Activated T-helper 1 cell treated with anti-CD3 and anti-CD28 coated beads, Interleukin-12 subunit alpha, Interleukin-12 subunit beta, Interleukin-2, Interleukin-4 antibody, amounts not matched to agents 30 ng/mL and 10 ng/mL and 1 ng/mL, durations not matched to agents 14 hours and 24 hours and 36 hours (primary cell): ENCODE data around the gene BMP6. TPM values are rescaled to one million over a fixed set of nuclear protein-coding genes. Genes with fewer than 3 reads are reported as not detected.

Experiments used
- DNase-seq: peaks from one replicate; pipeline ENCODE4 v3.0.0; 2021; ENCODE audit warnings: low spot score
- H3K27ac Mint-ChIP-seq: one replicate; pipeline ENCODE4 v1.8.0; 2021; ENCODE audit warnings: mild to moderate bottlenecking, mixed read lengths
- H3K27me3 Mint-ChIP-seq: one replicate; pipeline ENCODE4 v1.8.0; 2022; ENCODE audit warnings: mild to moderate bottlenecking, moderate library complexity, mixed read lengths; ENCODE audit not compliant: insufficient read depth
- H3K36me3 Mint-ChIP-seq: one replicate; pipeline ENCODE4 v1.8.0; 2021; ENCODE audit warnings: low read depth, mixed read lengths
- H3K4me1 Mint-ChIP-seq: one replicate; pipeline ENCODE4 v1.8.0; 2021; ENCODE audit warnings: low read depth, mixed read lengths
- H3K4me3 Mint-ChIP-seq: one replicate; pipeline ENCODE4 v1.8.0; 2021; ENCODE audit warnings: mild to moderate bottlenecking, moderate library complexity, mixed read lengths
- H3K9me3 Mint-ChIP-seq: one replicate; pipeline ENCODE4 v1.8.0; 2021; ENCODE audit warnings: mixed read lengths
- intact Hi-C: fragments of 100-400 bp; cut with micrococcal nuclease; formaldehyde crosslinking; loops from one replicate; pipeline ENCODE4 v1.15.1; 2024
- total RNA-seq: library from RNA; stranded (reverse); gene quantifications from 2 replicates; pipeline ENCODE4 v1.2.3, GENCODE V29; 2022

Gene BMP6
- total RNA-seq, 1 donor from 2014 or later = 0.86 TPM

- no peak overlapping the region for H3K27ac Mint-ChIP-seq
- DNase-seq = no peak
- no peaks in the 10 kb centered on the region for H3K4me1 Mint-ChIP-seq
- H3K27me3 Mint-ChIP-seq = no peaks in the 10 kb centered on the region
- intact Hi-C loops = loop anchor here (5.0 kb wide), 3 partner anchors 92 to 603 kb away; partner anchors contain the start of gene SSR1
- H3K9me3 Mint-ChIP-seq = no peaks in the 10 kb centered on the region
- no peaks in the 10 kb centered on the region for H3K36me3 Mint-ChIP-seq
- H3K4me3 Mint-ChIP-seq = no peak overlapping the region
Measured at GRCh38 chr6:7914991-7915789, 189.3 kb downstream of the BMP6 start.

- no peak overlapping the region for H3K4me3 Mint-ChIP-seq
- no peaks in the 10 kb centered on the region for H3K4me1 Mint-ChIP-seq
- DNase-seq = no peak
- no peaks in the 10 kb centered on the region for H3K9me3 Mint-ChIP-seq
- H3K27me3 Mint-ChIP-seq = no peaks in the 10 kb centered on the region
- H3K36me3 Mint-ChIP-seq = no peaks in the 10 kb centered on the region
- intact Hi-C loops = no loop called here
- no peak overlapping the region for H3K27ac Mint-ChIP-seq
Measured at GRCh38 chr6:7916959-7917358, 191.1 kb downstream of the BMP6 start.

- H3K36me3 Mint-ChIP-seq = no peaks in the 10 kb centered on the region
- no peak overlapping the region for H3K27ac Mint-ChIP-seq
- H3K4me3 Mint-ChIP-seq = no peak overlapping the region
- H3K4me1 Mint-ChIP-seq = no peaks in the 10 kb centered on the region
- no peak for DNase-seq
- intact Hi-C loops = no loop called here
- H3K9me3 Mint-ChIP-seq = no peaks in the 10 kb centered on the region
- H3K27me3 Mint-ChIP-seq = no peaks in the 10 kb centered on the region
Measured at GRCh38 chr6:7917729-7918128, 191.8 kb downstream of the BMP6 start.

DNA sequence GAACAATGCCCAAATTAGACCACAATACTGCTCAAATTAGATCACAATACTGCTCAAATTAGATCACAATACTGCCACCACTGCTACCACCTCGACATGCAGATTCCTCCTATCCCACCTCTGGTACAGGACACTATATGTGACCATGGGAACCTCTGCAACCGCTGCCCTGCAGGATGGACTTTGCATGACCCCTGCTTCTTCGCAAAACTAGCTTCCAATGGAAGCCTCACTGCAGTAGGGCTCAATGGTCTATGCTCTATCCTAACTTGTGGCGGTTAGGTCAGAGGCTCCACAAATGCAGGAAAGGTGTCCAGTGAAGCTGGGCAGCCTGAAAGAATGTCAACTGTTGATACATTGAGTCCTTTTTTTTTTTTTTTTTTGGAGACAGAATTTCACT is 192.5 kb downstream of the BMP6 start:
- Mint-ChIP-seq H3K4me3 (no peak overlapping the region), H3K27ac (no peak overlapping the region), H3K9me3 (no peaks in the 10 kb centered on the region), H3K27me3 (no peaks in the 10 kb centered on the region), H3K4me1 (no peaks in the 10 kb centered on the region), H3K36me3 (no peaks in the 10 kb centered on the region)
- intact Hi-C loops = no loop called here
- DNase-seq = no peak

DNA sequence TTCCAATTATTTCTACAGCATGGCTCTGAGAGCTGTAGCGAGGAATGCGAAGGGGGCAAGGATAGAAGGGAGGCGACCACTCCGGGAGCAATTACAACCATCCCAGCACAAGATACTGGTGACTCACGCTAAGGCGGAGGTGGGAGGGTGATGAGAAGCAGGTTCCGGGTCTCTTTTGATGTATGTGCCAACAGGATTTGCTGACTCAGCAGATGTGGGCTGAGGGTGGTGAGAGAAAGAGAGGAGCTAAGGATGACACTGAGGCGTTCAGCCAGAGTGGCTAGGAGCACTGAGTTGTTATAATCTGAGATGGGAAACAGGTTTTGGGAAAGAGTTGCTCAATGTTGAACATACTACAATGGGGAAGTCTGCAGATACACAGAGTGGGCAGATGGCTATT is 194.0 kb downstream of the BMP6 start:
- H3K9me3 Mint-ChIP-seq = no peaks in the 10 kb centered on the region
- H3K4me3 Mint-ChIP-seq = no peak overlapping the region
- no peaks in the 10 kb centered on the region for H3K27me3 Mint-ChIP-seq
- DNase-seq = no peak
- no peaks in the 10 kb centered on the region for H3K36me3 Mint-ChIP-seq
- H3K27ac Mint-ChIP-seq = no peak overlapping the region
- no peaks in the 10 kb centered on the region for H3K4me1 Mint-ChIP-seq
- intact Hi-C loops = no loop called here

DNA sequence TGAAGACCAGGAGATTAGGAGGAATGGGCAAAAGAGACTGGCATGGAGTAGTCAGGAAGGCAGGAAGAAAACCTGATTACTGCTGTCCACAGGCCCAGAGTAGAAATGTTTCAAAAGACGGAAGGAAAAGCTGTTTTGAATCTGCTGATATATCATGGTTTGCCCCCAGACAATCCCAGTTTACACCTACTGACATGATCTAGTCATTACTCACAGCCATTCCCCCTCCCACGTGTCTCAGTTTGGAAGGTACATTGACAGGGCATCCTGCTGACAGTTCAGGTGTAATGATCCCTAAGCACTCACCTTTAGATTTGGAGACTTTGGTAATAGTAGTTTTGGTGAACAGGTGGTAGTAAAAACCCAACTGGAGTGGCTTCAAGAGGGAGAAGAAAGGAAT is 194.5 kb downstream of the BMP6 start:
- Mint-ChIP-seq H3K36me3 (no peaks in the 10 kb centered on the region), H3K27me3 (no peaks in the 10 kb centered on the region), H3K4me3 (no peak overlapping the region), H3K9me3 (peaks cover 2% of the 10 kb centered on the region), H3K27ac (no peak overlapping the region), H3K4me1 (no peaks in the 10 kb centered on the region)
- no peak for DNase-seq
- intact Hi-C loops = no loop called here

- H3K27me3 Mint-ChIP-seq = no peaks in the 10 kb centered on the region
- intact Hi-C loops = no loop called here
- no peaks in the 10 kb centered on the region for H3K4me1 Mint-ChIP-seq
- peaks cover 3% of the 10 kb centered on the region for H3K9me3 Mint-ChIP-seq
- no peak overlapping the region for H3K27ac Mint-ChIP-seq
- H3K36me3 Mint-ChIP-seq = no peaks in the 10 kb centered on the region
- no peak for DNase-seq
- H3K4me3 Mint-ChIP-seq = no peak overlapping the region
Measured at GRCh38 chr6:7921046-7921445, 195.1 kb downstream of the BMP6 start.

DNA sequence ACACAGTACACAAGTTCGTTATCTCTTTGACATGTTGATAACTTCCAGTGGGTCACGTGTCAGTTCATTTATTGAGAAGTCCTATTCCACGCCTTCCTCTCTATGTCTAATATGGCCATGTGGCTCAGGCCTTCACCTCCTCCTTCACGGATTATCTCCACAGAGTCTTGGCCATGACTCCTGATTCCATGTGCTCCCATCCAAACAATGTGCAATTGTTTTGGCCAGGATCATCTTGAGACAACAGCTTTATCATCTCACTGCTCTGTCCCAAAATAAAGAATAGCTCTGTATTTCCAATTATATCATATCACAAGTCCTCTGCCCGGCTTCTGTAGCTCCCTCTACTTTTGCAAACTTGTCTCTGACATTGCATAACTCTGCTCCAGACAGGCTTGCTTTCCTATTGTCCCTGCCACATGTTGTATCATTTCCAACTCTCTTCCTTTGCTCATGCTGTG is 195.8 kb downstream of the BMP6 start:
- Mint-ChIP-seq H3K4me3 (no peak overlapping the region), H3K27ac (no peak overlapping the region), H3K36me3 (no peaks in the 10 kb centered on the region), H3K27me3 (no peaks in the 10 kb centered on the region), H3K4me1 (no peaks in the 10 kb centered on the region), H3K9me3 (peaks cover 3% of the 10 kb centered on the region)
- no peak for DNase-seq
- intact Hi-C loops = no loop called here

- no peak overlapping the region for H3K4me3 Mint-ChIP-seq
- H3K27ac Mint-ChIP-seq = no peak overlapping the region
- peaks cover 3% of the 10 kb centered on the region for H3K9me3 Mint-ChIP-seq
- H3K36me3 Mint-ChIP-seq = no peaks in the 10 kb centered on the region
- H3K4me1 Mint-ChIP-seq = no peaks in the 10 kb centered on the region
- peaks cover 1% of the 10 kb centered on the region for H3K27me3 Mint-ChIP-seq
- intact Hi-C loops = no loop called here
- DNase-seq = no peak
Measured at GRCh38 chr6:7922596-7922995, 196.7 kb downstream of the BMP6 start.

DNA sequence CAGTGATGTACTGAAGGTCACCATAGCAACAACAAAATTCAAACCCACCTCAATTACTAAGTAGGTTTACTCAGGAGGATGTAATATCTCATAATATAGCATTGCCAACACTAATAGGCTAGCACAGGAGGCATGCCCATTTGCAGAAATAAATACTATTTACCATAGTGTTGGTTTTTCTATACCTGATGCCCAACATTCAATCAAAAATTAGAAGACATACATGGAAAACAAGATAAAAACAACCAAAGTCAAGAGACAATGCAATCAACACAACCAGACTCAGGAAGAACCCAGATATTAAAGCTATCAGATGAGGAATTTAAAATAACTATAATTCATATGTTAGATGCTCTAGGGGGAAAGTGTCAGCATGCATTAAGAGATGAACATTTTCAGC is 199.0 kb downstream of the BMP6 start:
- no peak for DNase-seq
- Mint-ChIP-seq H3K4me1 (no peaks in the 10 kb centered on the region), H3K27me3 (peaks cover 8% of the 10 kb centered on the region), H3K4me3 (no peak overlapping the region), H3K9me3 (peaks cover 3% of the 10 kb centered on the region), H3K36me3 (no peaks in the 10 kb centered on the region), H3K27ac (no peak overlapping the region)
- intact Hi-C loops = no loop called here

Other genes with a start within 250 kb of the BMP6 start
- gene DSP, start 184.4 kb upstream of the BMP6 start, total RNA-seq = not detected in 2 replicates
- gene SNRNP48, start 135.9 kb upstream of the BMP6 start, total RNA-seq = 17.7 and 18.0 TPM in 2 replicates
- 119 and 121 TPM in 2 replicates for gene TXNDC5, start 184.7 kb downstream of the BMP6 start, total RNA-seq